H1 (cell line): ENCODE data around the gene RSPO3. TPM values are rescaled to one million over a fixed set of nuclear protein-coding genes. Genes with fewer than 3 reads are reported as not detected.

Experiments used
- CHD2 ChIP-seq: IDR thresholded peaks from 2 replicates; pipeline ENCODE4 v1.6.1; 2012; ENCODE audit warnings: low read length, improper control_type of control experiment
- EZH2 ChIP-seq: fragments of 200-600 bp; sonication (generic); IDR thresholded peaks from 2 replicates; pipeline ENCODE4 v1.7.1; 2012; ENCODE audit warnings: low read depth, mild to moderate bottlenecking, moderate library complexity, low read length, inconsistent platforms; ENCODE audit not compliant: severe bottlenecking
- POLR2AphosphoS5 ChIP-seq: IDR thresholded peaks from 2 replicates; pipeline ENCODE4 v1.6.1; 2011; ENCODE audit warnings: low read depth, low read length
- RNF2 ChIP-seq: fragments of 200-900, 300-1000 bp; sonication (generic); IDR thresholded peaks from 2 replicates; pipeline ENCODE4 v1.7.1; 2016; ENCODE audit warnings: borderline replicate concordance, low read depth, mild to moderate bottlenecking, antibody characterized with exemption, low read length; ENCODE audit not compliant: poor library complexity, severe bottlenecking; ENCODE audit errors: missing control alignments
- SUZ12 ChIP-seq: fragments of 200-600 bp; sonication (generic); IDR thresholded peaks from 2 replicates; pipeline ENCODE4 v1.6.1; 2012; ENCODE audit warnings: mild to moderate bottlenecking, inconsistent platforms, low read length, moderate library complexity, mixed read lengths
- TAF1 ChIP-seq: IDR thresholded peaks from 2 replicates; pipeline ENCODE4 v1.6.1; 2011; ENCODE audit warnings: mild to moderate bottlenecking, low read depth, low read length
- polyA plus RNA-seq, 7 experiments: library from polyadenylated mRNA; depleted of rRNA in 3 of 7; stranded (reverse) in 5 of 7; unstranded in 2 of 7; fragments of >200 nt in 5 of 7; fragments of 200-250 nt in 2 of 7; gene quantifications; 1 replicate in 5 of 7; 2 replicates in 1 of 7; 4 replicates in 1 of 7; pipeline versions ENCODE4 v1.2.1 to v1.2.3, GENCODE V29; 2011 to 2013; ENCODE audit warnings: missing spikeins in 2 of 7, mixed read lengths in 2 of 7
- total RNA-seq: library from RNA; stranded (reverse); fragmentation: NEBNext Ultra II Directional; extraction: Animal tissue kit (Norgen Biotek cat#: 25700); gene quantifications from 2 replicates; pipeline ENCODE4 v1.2.1, GENCODE V29; 2021
- TF ChIP-seq, protein P1 (sequence below): IDR thresholded peaks from 2 replicates; pipeline ENCODE4 v1.6.1; 2012; ENCODE audit warnings: inconsistent platforms
- TF ChIP-seq, protein P2 (sequence below): fragments of 300-600 bp; sonication (generic); IDR thresholded peaks from 2 replicates; pipeline ENCODE4 v1.7.1; 2012; ENCODE audit warnings: low read length, moderate library complexity, mild to moderate bottlenecking, inconsistent platforms; ENCODE audit not compliant: insufficient replicate concordance

The RSPO3 gene
- total and polyA plus RNA-seq, 2 of the 8 experiments (the other 6 are each of a cell fraction or from before 2014, with no cell fraction given): not detected

DNA sequence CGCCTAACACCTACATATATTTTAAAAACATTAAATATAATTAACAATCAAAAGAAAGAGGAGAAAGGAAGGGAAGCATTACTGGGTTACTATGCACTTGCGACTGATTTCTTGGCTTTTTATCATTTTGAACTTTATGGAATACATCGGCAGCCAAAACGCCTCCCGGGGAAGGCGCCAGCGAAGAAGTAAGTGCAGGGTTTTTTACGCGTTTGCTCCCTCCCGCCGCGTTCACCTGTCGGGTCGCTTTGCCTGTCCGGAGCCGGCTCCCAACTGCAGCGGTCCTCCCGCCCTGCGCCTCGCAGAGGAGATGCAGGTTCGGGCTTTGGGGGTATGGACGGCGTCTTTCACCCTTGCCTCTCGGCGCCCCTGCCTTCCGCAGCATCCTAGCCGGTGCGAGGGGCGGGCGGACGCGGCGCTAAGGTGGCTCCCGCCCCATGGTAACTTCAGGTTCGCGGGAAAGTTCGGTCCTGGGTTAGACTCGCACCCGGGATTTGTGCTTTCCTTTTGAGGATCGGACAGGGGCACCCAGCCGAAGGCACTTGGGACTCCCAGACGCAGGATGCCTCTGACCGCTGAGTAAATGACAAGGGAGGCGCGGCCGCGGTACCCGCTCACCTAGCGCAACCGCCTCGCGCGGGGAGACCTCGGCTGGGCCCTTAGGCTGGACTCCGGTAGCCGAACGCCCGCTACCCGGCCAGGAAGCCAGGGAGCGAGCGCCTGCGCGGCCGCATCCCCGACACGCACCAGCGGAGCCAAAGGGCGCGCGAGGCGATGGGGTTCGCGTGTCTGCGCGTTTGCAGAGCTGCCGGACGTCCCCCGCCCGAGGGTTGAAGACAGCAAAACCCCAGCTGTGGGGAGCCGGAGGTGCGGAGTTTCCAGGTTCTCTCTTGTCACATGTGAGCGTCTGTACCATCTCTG, 891 bp downstream of the RSPO3 start (continued):
- TF ChIP-seq CHD2 (no peak), POLR2AphosphoS5 (no peak), RNF2 (peak; percentile 49), EZH2 (no peak), TAF1 (no peak), SUZ12 (peak; percentile 91)
- TF ChIP-seq, protein P1, sequence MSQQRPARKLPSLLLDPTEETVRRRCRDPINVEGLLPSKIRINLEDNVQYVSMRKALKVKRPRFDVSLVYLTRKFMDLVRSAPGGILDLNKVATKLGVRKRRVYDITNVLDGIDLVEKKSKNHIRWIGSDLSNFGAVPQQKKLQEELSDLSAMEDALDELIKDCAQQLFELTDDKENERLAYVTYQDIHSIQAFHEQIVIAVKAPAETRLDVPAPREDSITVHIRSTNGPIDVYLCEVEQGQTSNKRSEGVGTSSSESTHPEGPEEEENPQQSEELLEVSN: no peak
- TF ChIP-seq, protein P2, sequence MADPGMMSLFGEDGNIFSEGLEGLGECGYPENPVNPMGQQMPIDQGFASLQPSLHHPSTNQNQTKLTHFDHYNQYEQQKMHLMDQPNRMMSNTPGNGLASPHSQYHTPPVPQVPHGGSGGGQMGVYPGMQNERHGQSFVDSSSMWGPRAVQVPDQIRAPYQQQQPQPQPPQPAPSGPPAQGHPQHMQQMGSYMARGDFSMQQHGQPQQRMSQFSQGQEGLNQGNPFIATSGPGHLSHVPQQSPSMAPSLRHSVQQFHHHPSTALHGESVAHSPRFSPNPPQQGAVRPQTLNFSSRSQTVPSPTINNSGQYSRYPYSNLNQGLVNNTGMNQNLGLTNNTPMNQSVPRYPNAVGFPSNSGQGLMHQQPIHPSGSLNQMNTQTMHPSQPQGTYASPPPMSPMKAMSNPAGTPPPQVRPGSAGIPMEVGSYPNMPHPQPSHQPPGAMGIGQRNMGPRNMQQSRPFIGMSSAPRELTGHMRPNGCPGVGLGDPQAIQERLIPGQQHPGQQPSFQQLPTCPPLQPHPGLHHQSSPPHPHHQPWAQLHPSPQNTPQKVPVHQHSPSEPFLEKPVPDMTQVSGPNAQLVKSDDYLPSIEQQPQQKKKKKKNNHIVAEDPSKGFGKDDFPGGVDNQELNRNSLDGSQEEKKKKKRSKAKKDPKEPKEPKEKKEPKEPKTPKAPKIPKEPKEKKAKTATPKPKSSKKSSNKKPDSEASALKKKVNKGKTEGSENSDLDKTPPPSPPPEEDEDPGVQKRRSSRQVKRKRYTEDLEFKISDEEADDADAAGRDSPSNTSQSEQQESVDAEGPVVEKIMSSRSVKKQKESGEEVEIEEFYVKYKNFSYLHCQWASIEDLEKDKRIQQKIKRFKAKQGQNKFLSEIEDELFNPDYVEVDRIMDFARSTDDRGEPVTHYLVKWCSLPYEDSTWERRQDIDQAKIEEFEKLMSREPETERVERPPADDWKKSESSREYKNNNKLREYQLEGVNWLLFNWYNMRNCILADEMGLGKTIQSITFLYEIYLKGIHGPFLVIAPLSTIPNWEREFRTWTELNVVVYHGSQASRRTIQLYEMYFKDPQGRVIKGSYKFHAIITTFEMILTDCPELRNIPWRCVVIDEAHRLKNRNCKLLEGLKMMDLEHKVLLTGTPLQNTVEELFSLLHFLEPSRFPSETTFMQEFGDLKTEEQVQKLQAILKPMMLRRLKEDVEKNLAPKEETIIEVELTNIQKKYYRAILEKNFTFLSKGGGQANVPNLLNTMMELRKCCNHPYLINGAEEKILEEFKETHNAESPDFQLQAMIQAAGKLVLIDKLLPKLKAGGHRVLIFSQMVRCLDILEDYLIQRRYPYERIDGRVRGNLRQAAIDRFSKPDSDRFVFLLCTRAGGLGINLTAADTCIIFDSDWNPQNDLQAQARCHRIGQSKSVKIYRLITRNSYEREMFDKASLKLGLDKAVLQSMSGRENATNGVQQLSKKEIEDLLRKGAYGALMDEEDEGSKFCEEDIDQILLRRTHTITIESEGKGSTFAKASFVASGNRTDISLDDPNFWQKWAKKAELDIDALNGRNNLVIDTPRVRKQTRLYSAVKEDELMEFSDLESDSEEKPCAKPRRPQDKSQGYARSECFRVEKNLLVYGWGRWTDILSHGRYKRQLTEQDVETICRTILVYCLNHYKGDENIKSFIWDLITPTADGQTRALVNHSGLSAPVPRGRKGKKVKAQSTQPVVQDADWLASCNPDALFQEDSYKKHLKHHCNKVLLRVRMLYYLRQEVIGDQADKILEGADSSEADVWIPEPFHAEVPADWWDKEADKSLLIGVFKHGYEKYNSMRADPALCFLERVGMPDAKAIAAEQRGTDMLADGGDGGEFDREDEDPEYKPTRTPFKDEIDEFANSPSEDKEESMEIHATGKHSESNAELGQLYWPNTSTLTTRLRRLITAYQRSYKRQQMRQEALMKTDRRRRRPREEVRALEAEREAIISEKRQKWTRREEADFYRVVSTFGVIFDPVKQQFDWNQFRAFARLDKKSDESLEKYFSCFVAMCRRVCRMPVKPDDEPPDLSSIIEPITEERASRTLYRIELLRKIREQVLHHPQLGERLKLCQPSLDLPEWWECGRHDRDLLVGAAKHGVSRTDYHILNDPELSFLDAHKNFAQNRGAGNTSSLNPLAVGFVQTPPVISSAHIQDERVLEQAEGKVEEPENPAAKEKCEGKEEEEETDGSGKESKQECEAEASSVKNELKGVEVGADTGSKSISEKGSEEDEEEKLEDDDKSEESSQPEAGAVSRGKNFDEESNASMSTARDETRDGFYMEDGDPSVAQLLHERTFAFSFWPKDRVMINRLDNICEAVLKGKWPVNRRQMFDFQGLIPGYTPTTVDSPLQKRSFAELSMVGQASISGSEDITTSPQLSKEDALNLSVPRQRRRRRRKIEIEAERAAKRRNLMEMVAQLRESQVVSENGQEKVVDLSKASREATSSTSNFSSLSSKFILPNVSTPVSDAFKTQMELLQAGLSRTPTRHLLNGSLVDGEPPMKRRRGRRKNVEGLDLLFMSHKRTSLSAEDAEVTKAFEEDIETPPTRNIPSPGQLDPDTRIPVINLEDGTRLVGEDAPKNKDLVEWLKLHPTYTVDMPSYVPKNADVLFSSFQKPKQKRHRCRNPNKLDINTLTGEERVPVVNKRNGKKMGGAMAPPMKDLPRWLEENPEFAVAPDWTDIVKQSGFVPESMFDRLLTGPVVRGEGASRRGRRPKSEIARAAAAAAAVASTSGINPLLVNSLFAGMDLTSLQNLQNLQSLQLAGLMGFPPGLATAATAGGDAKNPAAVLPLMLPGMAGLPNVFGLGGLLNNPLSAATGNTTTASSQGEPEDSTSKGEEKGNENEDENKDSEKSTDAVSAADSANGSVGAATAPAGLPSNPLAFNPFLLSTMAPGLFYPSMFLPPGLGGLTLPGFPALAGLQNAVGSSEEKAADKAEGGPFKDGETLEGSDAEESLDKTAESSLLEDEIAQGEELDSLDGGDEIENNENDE: no peak
